IMR-90 (cell line): ENCODE results near the gene PCIF1. TPM values are rescaled to one million over a fixed set of nuclear protein-coding genes. Genes with fewer than 3 reads are reported as not detected.

Experiments used
- ATAC-seq: fragments of 200-7000 bp; cut with Tn5 transposase; 2 replicates; pipeline ENCODE4 v1.9.1; 2020; ENCODE audit warnings: low read depth, mild to moderate bottlenecking, moderate library complexity
- BruUV-seq: library from RNA; stranded (reverse); fragments of 400-500 nt; replicated peaks from 2 replicates; lab custom pipeline; 2021; lab: Mats Ljungman, UMichigan
- CTCF ChIA-PET: fragments of 300-600 bp; formaldehyde crosslinking; extraction: SDS; loops from one replicate; lab custom pipeline; 2021; ENCODE audit warnings: antibody characterized with exemption; lab: Yijun Ruan, JAX
- POLR2A ChIA-PET: fragments of 300-600 bp; sonication (Branson Sonifier 250); formaldehyde crosslinking; loops from one replicate; lab custom pipeline; 2022; ENCODE audit warnings: antibody characterized with exemption; ENCODE audit not compliant: unreplicated experiment; lab: Charles Lee
- DNase-seq: peaks from one replicate; pipeline ENCODE4 v3.0.0; 2013
- H2AFZ ChIP-seq: replicated peaks from 2 replicates; pipeline ENCODE3; 2013; ENCODE audit warnings: low read length, mild to moderate bottlenecking; ENCODE audit not compliant: poor library complexity
- H2AK5ac ChIP-seq: 2 replicates; pipeline ENCODE4 v1.6.1; 2013; ENCODE audit warnings: low read depth, low read length, inconsistent platforms
- H2AK9ac ChIP-seq: replicated peaks from 2 replicates; pipeline ENCODE3; 2013; ENCODE audit warnings: mild to moderate bottlenecking, low read depth, low read length, moderate library complexity; ENCODE audit not compliant: poor library complexity
- H2BK120ac ChIP-seq: 2 replicates; pipeline ENCODE4 v1.6.1; 2013; ENCODE audit warnings: low read depth, low read length, inconsistent platforms
- H2BK15ac ChIP-seq: 3 replicates; pipeline ENCODE4 v1.6.1; 2013; ENCODE audit warnings: low read depth, low read length, inconsistent platforms
- H2BK20ac ChIP-seq: 2 replicates; pipeline ENCODE4 v1.6.1; 2013; ENCODE audit warnings: low read depth, mild to moderate bottlenecking, inconsistent platforms, low read length, moderate library complexity
- H2BK5ac ChIP-seq: 2 replicates; pipeline ENCODE4 v1.6.1; 2013; ENCODE audit warnings: mild to moderate bottlenecking, low read depth, low read length, inconsistent platforms; ENCODE audit not compliant: poor library complexity, severe bottlenecking
- H3K14ac ChIP-seq: replicated peaks from 2 replicates; pipeline ENCODE4 v1.6.1; 2013; ENCODE audit warnings: low read depth, low read length, inconsistent platforms
- H3K18ac ChIP-seq: 2 replicates; pipeline ENCODE4 v1.6.1; 2013; ENCODE audit warnings: low read depth, low read length, control low read depth
- H3K23ac ChIP-seq: 2 replicates; pipeline ENCODE4 v1.6.1; 2013; ENCODE audit warnings: low read depth, low read length, inconsistent platforms
- H3K27ac ChIP-seq: 2 replicates; pipeline ENCODE4 v1.5.1; 2013; ENCODE audit warnings: mild to moderate bottlenecking, control low read depth, low read length; ENCODE audit not compliant: insufficient read depth
- H3K27me3 ChIP-seq: 2 replicates; pipeline ENCODE4 v1.6.1; 2013; ENCODE audit warnings: low read length; ENCODE audit not compliant: control insufficient read depth, insufficient read depth
- H3K36me3 ChIP-seq: 2 replicates; pipeline ENCODE4 v1.6.1; 2013; ENCODE audit warnings: low read length, mixed read lengths; ENCODE audit not compliant: control insufficient read depth, insufficient read depth
- H3K4ac ChIP-seq: 2 replicates; pipeline ENCODE4 v1.6.1; 2013; ENCODE audit warnings: low read depth, low read length, inconsistent platforms
- H3K4me1 ChIP-seq: 2 replicates; pipeline ENCODE4 v1.6.1; 2013; ENCODE audit warnings: low read length, mixed read lengths; ENCODE audit not compliant: control insufficient read depth, insufficient read depth
- H3K4me2 ChIP-seq: 2 replicates; pipeline ENCODE4 v1.6.1; 2013; ENCODE audit warnings: low read depth, mild to moderate bottlenecking, control low read depth, low read length, moderate library complexity
- H3K4me3 ChIP-seq: 2 replicates; pipeline ENCODE4 v1.5.1; 2013; ENCODE audit warnings: low read depth, mild to moderate bottlenecking, control low read depth, low read length, moderate library complexity; ENCODE audit not compliant: insufficient read depth
- H3K56ac ChIP-seq: 2 replicates; pipeline ENCODE4 v1.6.1; 2013; ENCODE audit warnings: low read length, inconsistent platforms; ENCODE audit not compliant: insufficient read depth; ENCODE audit errors: extremely low read depth
- H3K79me1 ChIP-seq, 2 experiments: 2 replicates each; pipeline ENCODE4 v1.6.1; 2013; ENCODE audit warnings: low read length in 2 of 2, inconsistent platforms in 1 of 2, low read depth in 1 of 2
- H3K9ac ChIP-seq: 2 replicates; pipeline ENCODE4 v1.6.1; 2013; ENCODE audit warnings: low read depth, low read length, control low read depth
- H3K9me1 ChIP-seq: 2 replicates; pipeline ENCODE4 v1.6.1; 2013; ENCODE audit warnings: low read length, inconsistent platforms; ENCODE audit not compliant: insufficient read depth
- H3K9me3 ChIP-seq: 2 replicates; pipeline ENCODE4 v1.6.1; 2013; ENCODE audit warnings: low read length; ENCODE audit not compliant: control insufficient read depth, insufficient read depth
- H4K20me1 ChIP-seq: 2 replicates; pipeline ENCODE4 v1.6.1; 2013; ENCODE audit warnings: low read length, inconsistent platforms; ENCODE audit not compliant: insufficient read depth
- H4K5ac ChIP-seq: 2 replicates; pipeline ENCODE4 v1.6.1; 2013; ENCODE audit warnings: mild to moderate bottlenecking, low read depth, low read length, control low read depth
- H4K8ac ChIP-seq, 2 experiments: 2 replicates each; pipeline ENCODE4 v1.6.1; 2013; ENCODE audit warnings: low read depth in 2 of 2, low read length in 2 of 2, control low read depth in 1 of 2, inconsistent platforms in 1 of 2
- H4K91ac ChIP-seq: 2 replicates; pipeline ENCODE4 v1.6.1; 2013; ENCODE audit warnings: low read depth, low read length, inconsistent platforms; ENCODE audit not compliant: insufficient read depth
- BHLHE40 ChIP-seq: fragments of 150-350 bp; IDR thresholded peaks from 2 replicates; pipeline ENCODE4 v1.6.1; 2016; ENCODE audit warnings: mild to moderate bottlenecking, low read depth, low read length
- CHD1 ChIP-seq: IDR thresholded peaks from 2 replicates; pipeline ENCODE4 v1.6.1; 2012; ENCODE audit warnings: low read depth, low read length, improper control_type of control experiment
- CTCF ChIP-seq: conservative IDR thresholded peaks from 2 replicates; pipeline ENCODE4 v1.5.1; 2012; ENCODE audit warnings: mild to moderate bottlenecking, low read depth, low read length, improper control_type of control experiment
- ELK1 ChIP-seq: fragments of 150-350 bp; IDR thresholded peaks from 2 replicates; pipeline ENCODE4 v1.6.1; 2016; ENCODE audit warnings: low read depth, mild to moderate bottlenecking, low read length, moderate library complexity, borderline replicate concordance
- FOS ChIP-seq: fragments of 150-350 bp; IDR thresholded peaks from 2 replicates; pipeline ENCODE4 v1.6.1; 2016; ENCODE audit warnings: low read depth, low read length
- MAFK ChIP-seq: IDR thresholded peaks from 2 replicates; pipeline ENCODE4 v1.6.1; 2012; ENCODE audit warnings: low read depth, low read length, improper control_type of control experiment
- MAZ ChIP-seq: IDR thresholded peaks from 2 replicates; pipeline ENCODE4 v1.6.1; 2012; ENCODE audit warnings: low read depth, mild to moderate bottlenecking, low read length, improper control_type of control experiment, moderate library complexity, borderline replicate concordance
- NFE2L2 ChIP-seq: fragments of 150-350 bp; IDR thresholded peaks from 2 replicates; pipeline ENCODE4 v1.6.1; 2016; ENCODE audit warnings: low read depth, mild to moderate bottlenecking, low read length
- POLR2A ChIP-seq: IDR thresholded peaks from 2 replicates; pipeline ENCODE4 v1.6.1; 2012; ENCODE audit warnings: mild to moderate bottlenecking, low read depth, low read length
- RCOR1 ChIP-seq: IDR thresholded peaks from 2 replicates; pipeline ENCODE4 v1.6.1; 2012; ENCODE audit warnings: mild to moderate bottlenecking, low read length, improper control_type of control experiment; ENCODE audit not compliant: insufficient replicate concordance
- RFX5 ChIP-seq: IDR thresholded peaks from 2 replicates; pipeline ENCODE4 v1.8.0; 2012; ENCODE audit warnings: low read depth, mild to moderate bottlenecking, low read length, moderate library complexity
- USF2 ChIP-seq: fragments of 150-350 bp; IDR thresholded peaks from 2 replicates; pipeline ENCODE4 v1.6.1; 2017; ENCODE audit warnings: mild to moderate bottlenecking, antibody characterized with exemption, low read length, low read depth
- WGBS, 2 experiments: methylation state at CpG; one replicate each; pipeline versions ENCODE4 v1.1.5 to v1.1.7; 2013; ENCODE audit warnings: missing lambda C conversion rate in 2 of 2; ENCODE audit not compliant: insufficient read length in 1 of 2; ENCODE audit errors: extremely low coverage in 2 of 2; 5-methylcytosine and 5-hydroxymethylcytosine counted together
- dilution Hi-C: fragments of 300-500 bp; cut with HindIII; formaldehyde crosslinking; loops from one replicate; pipeline ENCODE4 v1.14.3; 2018; ENCODE audit warnings: low sequenced_read_pairs; ENCODE audit not compliant: unreplicated experiment
- in situ Hi-C: fragments of 300-500 bp; cut with MboI; formaldehyde crosslinking; loops from 3 replicates; pipeline ENCODE4 v1.14.3; 2019; ENCODE audit warnings: low sequenced_read_pairs, inconsistent platforms, mixed read lengths
- intact Hi-C: fragments of 100-400 bp; cut with micrococcal nuclease; formaldehyde crosslinking; loops from 2 replicates; pipeline ENCODE4 v1.10.0; 2022
- polyA plus RNA-seq, 3 experiments: library from polyadenylated mRNA; depleted of rRNA; stranded (reverse); fragments of >200 nt; gene quantifications; 2 replicates each; pipeline ENCODE4 v1.2.3, GENCODE V29; 2012; ENCODE audit warnings: low replicate concordance in 1 of 3
- total RNA-seq: library from RNA; depleted of rRNA; stranded (reverse); fragments of >200 nt; gene quantifications from 2 replicates; pipeline ENCODE4 v1.2.3, GENCODE V29; 2012

Gene PCIF1
- total and polyA plus RNA-seq, 2 of the 4 experiments (the other 2 are of a cell fraction): 5.4 to 18.3 TPM

- H2BK120ac ChIP-seq: no peak overlapping the region
- no CpG with 5 or more reads among the region's 5 CpGs for WGBS, 2 experiments
- H3K4ac ChIP-seq: peak overlapping the region; percentile 24
- POLR2A ChIA-PET: no interaction called here
- H2AFZ ChIP-seq: peak overlapping the region; percentile 35
- peak overlapping the region; percentile 89; the same call in 1 of the 2 replicates for H3K27ac ChIP-seq
- no peaks in the 10 kb centered on the region for H3K79me1 ChIP-seq
- TF ChIP-seq POLR2A: no peak
- TF ChIP-seq RCOR1: no peak
- no peak for TF ChIP-seq RFX5
- no peak for TF ChIP-seq ELK1
- TF ChIP-seq FOS: no peak
- TF ChIP-seq MAFK: no peak
- no peak for TF ChIP-seq MAZ
- no peak for TF ChIP-seq BHLHE40
- no peak for TF ChIP-seq USF2
- TF ChIP-seq NFE2L2: no peak
- no peak for TF ChIP-seq CTCF
- TF ChIP-seq CHD1: no peak
- DNase-seq (peak; percentile 75), ATAC-seq (no peak)
- no peak overlapping the region for H3K4me3 ChIP-seq
- CTCF ChIA-PET: no interaction called here
- no peaks in the 10 kb centered on the region for H3K27me3 ChIP-seq
- H2BK15ac ChIP-seq: no peak overlapping the region; the same call in 2 of the 3 replicates
- no peak overlapping the region for H2BK5ac ChIP-seq
- no peaks in the 10 kb centered on the region for H3K36me3 ChIP-seq
- dilution Hi-C loops: no loop called here
- no peak overlapping the region for H2BK20ac ChIP-seq
- intact Hi-C loops: no loop called here
- no peaks in the 10 kb centered on the region for H4K20me1 ChIP-seq
- no peaks in the 10 kb centered on the region; the same call in 1 of the 2 replicates for H3K9me1 ChIP-seq
- no peak overlapping the region for H3K4me2 ChIP-seq
- H3K23ac ChIP-seq: 0 out of 2 replicates have a peak overlapping the region, but pooled peaks have one; percentile 13
- peak overlapping the region; percentile 37 to 42; a peak in 3 of 4 replicates for H4K8ac ChIP-seq
- H3K18ac ChIP-seq: peak overlapping the region; percentile 46; the same call in 1 of the 2 replicates
- H3K4me1 ChIP-seq: peaks cover 27% of the 10 kb centered on the region
- peak overlapping the region; percentile 57 for H4K5ac ChIP-seq
- peak overlapping the region; percentile 70; the same call in 1 of the 2 replicates for H2AK5ac ChIP-seq
- H3K14ac ChIP-seq: 0 out of 2 replicates have a peak overlapping the region, but pooled peaks have one; percentile 16
- H4K91ac ChIP-seq: no peak overlapping the region
- H3K9ac ChIP-seq: no peak overlapping the region
- H2AK9ac ChIP-seq: no peak overlapping the region
- in situ Hi-C loops: loop anchor here (25.0 kb wide), 1 partner anchor 580 kb away; the partner anchor contains the start of gene SDC4
- H3K9me3 ChIP-seq: no peaks in the 10 kb centered on the region
- H3K56ac ChIP-seq: no peak overlapping the region; the same call in 1 of the 2 replicates
- BruUV-seq: no TSS peak
Measured at GRCh38 chr20:45917790-45918141, 16.7 kb upstream of the PCIF1 start.
